OCI-LY3 (cell line): Measurements from ENCODE around the gene CFAP92.

Experiments used
- H2AFZ ChIP-seq: fragments of 200-600, 300-600 bp; shearing (Covaris generic); 2 replicates; pipeline ENCODE4 v1.6.0; 2014; ENCODE audit warnings: antibody characterized with exemption, low read depth, low read length
- H3K27ac ChIP-seq: fragments of 200-600, 300-600 bp; sonication (generic); 2 replicates; pipeline ENCODE4 v1.5.1; 2014; ENCODE audit warnings: mild to moderate bottlenecking, low read length, moderate library complexity, mixed read lengths
- H3K27me3 ChIP-seq: fragments of 200-600, 300-600 bp; sonication (generic); 2 replicates; pipeline ENCODE4 v1.6.1; 2014; ENCODE audit warnings: low read depth, low read length, mixed read lengths
- H3K36me3 ChIP-seq: fragments of 200-600, 300-600 bp; sonication (generic); replicated peaks from 2 replicates; pipeline ENCODE3; 2014; ENCODE audit warnings: low read depth, low read length, mixed read lengths
- H3K4me1 ChIP-seq: fragments of 300-600, 200-600 bp; sonication (generic); 2 replicates; pipeline ENCODE4 v1.6.1; 2014; ENCODE audit warnings: low read length, mixed read lengths
- H3K4me2 ChIP-seq: fragments of 200-600, 300-600 bp; sonication (generic); 2 replicates; pipeline ENCODE4 v1.6.1; 2014; ENCODE audit warnings: low read length, mixed read lengths
- H3K4me3 ChIP-seq: fragments of 300-600, 200-600 bp; sonication (generic); 2 replicates; pipeline ENCODE4 v1.5.1; 2014; ENCODE audit warnings: antibody characterized with exemption, mild to moderate bottlenecking, low read length, moderate library complexity
- H3K79me2 ChIP-seq: fragments of 300-600, 200-600 bp; shearing (Covaris generic); 2 replicates; pipeline ENCODE4 v1.6.1; 2014; ENCODE audit warnings: mild to moderate bottlenecking, low read length, mixed read lengths
- H3K9ac ChIP-seq: fragments of 300-600, 200-600 bp; shearing (Covaris generic); 2 replicates; pipeline ENCODE4 v1.6.0; 2014; ENCODE audit warnings: mild to moderate bottlenecking, low read length, moderate library complexity
- H3K9me3 ChIP-seq: fragments of 200-600, 300-600 bp; shearing (Covaris generic); 2 replicates; pipeline ENCODE4 v1.6.1; 2014; ENCODE audit warnings: low read length, mixed read lengths; ENCODE audit not compliant: insufficient read depth
- H4K20me1 ChIP-seq: fragments of 200-600, 300-600 bp; sonication (generic); 2 replicates; pipeline ENCODE4 v1.6.1; 2016; ENCODE audit warnings: low read length, mixed read lengths; ENCODE audit not compliant: insufficient read depth
- CTCF ChIP-seq: fragments of 200-600, 300-600 bp; sonication (generic); IDR thresholded peaks from 2 replicates; pipeline ENCODE4 v1.5.1; 2014; ENCODE audit warnings: antibody characterized with exemption, low read length, low read depth
- EZH2phosphoT487 ChIP-seq: fragments of 200-600 bp; shearing (Covaris generic); IDR thresholded peaks from 2 replicates; pipeline ENCODE4 v1.6.1; 2018; ENCODE audit warnings: antibody characterized with exemption, mixed run types, low read depth

The CFAP92 gene

GRCh38 chr3:128998561-128998960 is 4.7 kb upstream of the CFAP92 start:
- peaks cover 5% of the 10 kb centered on the region for H3K4me1 ChIP-seq
- H3K79me2 ChIP-seq: no peaks in the 10 kb centered on the region
- no peak overlapping the region for H2AFZ ChIP-seq
- no peak overlapping the region for H3K4me2 ChIP-seq
- TF ChIP-seq EZH2phosphoT487: no peak
- H3K9me3 ChIP-seq: no peaks in the 10 kb centered on the region
- no peak overlapping the region for H3K9ac ChIP-seq
- H4K20me1 ChIP-seq: no peaks in the 10 kb centered on the region
- H3K36me3 ChIP-seq: no peaks in the 10 kb centered on the region
- H3K4me3 ChIP-seq: no peak overlapping the region
- H3K27ac ChIP-seq: no peak overlapping the region
- 0 out of 2 replicates have a peak, but pooled peaks cover 4% of the 10 kb centered on the region for H3K27me3 ChIP-seq

DNA sequence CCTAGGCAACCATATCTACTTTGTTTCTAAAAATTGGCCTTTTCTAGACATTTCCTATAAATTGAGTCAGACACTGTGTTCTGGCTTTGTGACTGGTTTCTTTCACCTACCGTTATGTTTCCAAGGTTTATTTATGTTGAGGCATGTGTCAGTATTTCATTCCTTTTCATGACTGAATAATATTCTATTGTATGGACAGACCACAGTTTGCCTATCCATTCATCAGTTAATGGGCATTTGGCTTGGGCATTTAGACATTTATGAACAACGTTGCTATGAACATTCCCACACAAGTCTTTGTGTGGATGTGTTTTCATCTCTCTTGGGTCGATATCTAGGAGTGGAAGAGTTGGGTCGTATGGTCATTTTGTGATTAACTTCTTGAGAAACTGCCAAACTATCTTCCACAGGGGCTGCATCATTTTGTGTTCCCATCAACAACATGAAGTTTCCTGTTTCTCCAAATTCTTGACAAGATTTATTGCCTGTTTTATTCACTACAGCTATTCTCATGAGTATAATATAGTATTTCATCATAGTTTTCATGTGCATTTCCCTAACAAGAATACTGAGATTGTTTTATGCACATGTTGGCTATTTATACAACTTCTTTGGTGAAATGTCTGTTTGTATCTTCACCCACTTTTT is 3.7 kb upstream of the CFAP92 start:
- no peak for TF ChIP-seq EZH2phosphoT487
- no peak for TF ChIP-seq CTCF
- H3K4me1 ChIP-seq: peaks cover 5% of the 10 kb centered on the region
- H3K27ac ChIP-seq: no peak overlapping the region
- no peaks in the 10 kb centered on the region for H4K20me1 ChIP-seq
- no peak overlapping the region for H2AFZ ChIP-seq
- no peaks in the 10 kb centered on the region for H3K9me3 ChIP-seq
- no peak overlapping the region for H3K4me2 ChIP-seq
- no peaks in the 10 kb centered on the region for H3K36me3 ChIP-seq
- H3K4me3 ChIP-seq: no peak overlapping the region
- H3K9ac ChIP-seq: no peak overlapping the region
- 0 out of 2 replicates have a peak, but pooled peaks cover 4% of the 10 kb centered on the region for H3K27me3 ChIP-seq
- no peaks in the 10 kb centered on the region for H3K79me2 ChIP-seq

GRCh38 chr3:128996726-128997125 is 2.9 kb upstream of the CFAP92 start:
- Histone ChIP-seq H3K4me2 (no peak overlapping the region), H4K20me1 (no peaks in the 10 kb centered on the region), H3K9ac (no peak overlapping the region), H3K4me1 (peaks cover 5% of the 10 kb centered on the region), H3K79me2 (no peaks in the 10 kb centered on the region), H2AFZ (no peak overlapping the region), H3K27ac (no peak overlapping the region), H3K27me3 (0 out of 2 replicates have a peak, but pooled peaks cover 4% of the 10 kb centered on the region), H3K4me3 (no peak overlapping the region), H3K9me3 (no peaks in the 10 kb centered on the region), H3K36me3 (no peaks in the 10 kb centered on the region)
- no peak for TF ChIP-seq CTCF
- no peak for TF ChIP-seq EZH2phosphoT487

DNA sequence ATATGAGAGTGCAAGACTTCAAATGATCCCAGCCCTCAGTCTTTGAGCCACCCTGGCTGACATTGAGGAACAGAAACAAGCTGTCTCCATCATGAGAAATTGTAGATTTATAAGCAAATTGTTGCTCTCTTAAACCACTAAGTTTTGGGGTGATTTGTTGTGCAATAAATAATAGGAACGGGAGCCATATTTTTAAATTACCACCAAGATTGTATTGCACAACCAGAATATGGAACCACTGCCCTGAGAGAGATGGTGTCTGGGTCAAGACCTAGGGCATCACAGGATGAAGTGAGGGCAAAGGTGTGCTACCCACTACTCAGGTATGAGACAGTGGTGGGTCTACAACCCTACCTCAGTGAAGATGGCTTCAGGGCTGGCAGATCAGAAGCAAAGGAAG is 2.3 kb upstream of the CFAP92 start:
- Histone ChIP-seq H2AFZ (no peak overlapping the region), H3K4me1 (peaks cover 5% of the 10 kb centered on the region), H3K27ac (no peak overlapping the region), H3K27me3 (0 out of 2 replicates have a peak, but pooled peaks cover 4% of the 10 kb centered on the region), H4K20me1 (no peaks in the 10 kb centered on the region), H3K9ac (no peak overlapping the region), H3K36me3 (no peaks in the 10 kb centered on the region), H3K4me2 (no peak overlapping the region), H3K9me3 (no peaks in the 10 kb centered on the region), H3K79me2 (no peaks in the 10 kb centered on the region), H3K4me3 (no peak overlapping the region)
- no peak for TF ChIP-seq CTCF
- TF ChIP-seq EZH2phosphoT487: no peak
